Kidney epithelial cell (primary cell): Measurements from ENCODE around the gene NPR2. TPM values are rescaled to one million over a fixed set of nuclear protein-coding genes. Genes with fewer than 3 reads are reported as not detected.
A peak's percentile ranks its signal among the peaks of the same experiment; 100 is the strongest.

ENCODE experiments used
- DNase-seq: peaks from one replicate; pipeline ENCODE4 v3.0.0-alpha.2; 2010; ENCODE audit warnings: low read depth
- H3K27me3 ChIP-seq: 2 replicates; pipeline ENCODE4 v1.6.0; 2011; ENCODE audit warnings: low read length; ENCODE audit not compliant: control insufficient read depth, insufficient read depth
- H3K36me3 ChIP-seq: 2 replicates; pipeline ENCODE4 v1.5.1; 2011; ENCODE audit warnings: low read length; ENCODE audit not compliant: control insufficient read depth, insufficient read depth
- H3K4me3 ChIP-seq: 2 replicates; pipeline ENCODE4 v1.5.1; 2011; ENCODE audit warnings: low read depth, mild to moderate bottlenecking, control low read depth, low read length
- CTCF ChIP-seq: IDR thresholded peaks from 2 replicates; pipeline ENCODE4 v1.5.1; 2011; ENCODE audit warnings: mild to moderate bottlenecking, moderate library complexity, low read length, control low read depth, inconsistent platforms; ENCODE audit not compliant: insufficient read depth, poor library complexity, severe bottlenecking
- total RNA-seq: library from RNA; depleted of rRNA; stranded (reverse); fragments of >200 nt; gene quantifications from 2 replicates; pipeline ENCODE4 v1.2.3, GENCODE V29; 2015

Gene NPR2
- total RNA-seq = 35.9 and 39.8 TPM in 2 replicates

DNA sequence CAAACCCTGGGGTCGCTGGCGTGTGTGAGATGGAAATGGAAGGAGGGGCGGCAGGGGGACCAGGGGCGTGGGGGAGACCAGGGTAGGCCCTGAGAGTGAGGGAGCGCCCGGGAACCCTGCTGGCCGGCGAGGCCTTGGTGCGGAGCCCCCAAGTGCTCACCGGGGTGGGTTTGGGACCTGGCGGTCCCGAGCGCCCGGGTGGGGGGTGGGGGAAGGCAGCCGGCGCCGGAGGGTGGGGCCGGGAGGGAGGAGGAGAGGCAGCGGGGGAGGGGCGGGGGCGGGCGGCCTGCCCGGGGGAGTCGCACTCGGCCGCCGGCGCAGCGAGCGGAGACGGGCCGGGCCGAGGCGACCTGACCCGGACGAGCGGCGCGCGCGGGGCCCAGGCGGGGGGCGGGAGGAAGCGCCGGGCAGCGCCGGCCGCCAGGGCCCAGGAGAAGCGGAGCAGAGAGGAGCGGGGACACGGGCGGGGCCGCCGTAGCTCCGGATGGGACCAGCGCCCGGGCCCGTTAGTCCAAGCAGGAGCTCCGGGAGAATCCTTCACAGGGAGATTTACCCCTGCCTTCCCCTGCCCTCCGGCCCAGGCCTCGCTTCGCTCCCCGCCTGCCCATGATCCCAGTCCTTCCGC, at the start of gene NPR2:
NPR2 (plus strand) TSS at position 295 of the 625 bp plus-strand sequence. CDS start 818 bp downstream, outside the sequence.
- TF ChIP-seq CTCF = no peak
- H3K4me3 ChIP-seq = peak within 1 kb of the TSS; percentile 49
- H3K27me3 ChIP-seq = no peaks in the 10 kb centered on the region
- no peaks in the 10 kb centered on the region for H3K36me3 ChIP-seq
- no peak for DNase-seq

DNA sequence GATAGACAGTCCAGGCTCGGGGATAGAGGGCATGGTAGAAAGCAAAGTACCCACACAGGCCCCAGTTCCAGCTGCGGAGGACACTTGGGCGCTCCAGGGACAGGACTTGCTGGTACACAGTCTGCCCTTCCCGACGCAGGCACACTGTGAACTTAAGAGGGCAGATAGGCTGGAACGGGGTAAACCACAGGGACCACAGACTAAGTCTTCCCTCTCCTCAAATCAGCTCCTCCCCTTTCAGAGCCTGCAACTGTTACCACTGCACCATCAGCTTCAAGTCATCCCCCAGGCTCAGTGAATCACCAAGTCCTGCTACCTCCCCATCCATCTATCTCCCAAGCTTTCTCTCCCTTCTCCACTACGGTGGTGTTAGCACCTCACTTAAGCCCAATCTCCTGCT, 49.7 kb upstream of the NPR2 start:
- no peak for TF ChIP-seq CTCF
- peaks cover 5% of the 10 kb centered on the region for H3K36me3 ChIP-seq

GRCh38 chr9:35743452-35743851, 47.9 kb upstream of the NPR2 start:
- no peak for TF ChIP-seq CTCF
- DNase-seq = no peak
- H3K4me3 ChIP-seq = no peak overlapping the region
- H3K36me3 ChIP-seq = peaks cover 2% of the 10 kb centered on the region
- no peaks in the 10 kb centered on the region for H3K27me3 ChIP-seq

More for the DNA sequence above, 49.7 kb upstream of the NPR2 start:
- Histone ChIP-seq H3K4me3 (no peak overlapping the region), H3K27me3 (no peaks in the 10 kb centered on the region)
- no peak for DNase-seq

DNA sequence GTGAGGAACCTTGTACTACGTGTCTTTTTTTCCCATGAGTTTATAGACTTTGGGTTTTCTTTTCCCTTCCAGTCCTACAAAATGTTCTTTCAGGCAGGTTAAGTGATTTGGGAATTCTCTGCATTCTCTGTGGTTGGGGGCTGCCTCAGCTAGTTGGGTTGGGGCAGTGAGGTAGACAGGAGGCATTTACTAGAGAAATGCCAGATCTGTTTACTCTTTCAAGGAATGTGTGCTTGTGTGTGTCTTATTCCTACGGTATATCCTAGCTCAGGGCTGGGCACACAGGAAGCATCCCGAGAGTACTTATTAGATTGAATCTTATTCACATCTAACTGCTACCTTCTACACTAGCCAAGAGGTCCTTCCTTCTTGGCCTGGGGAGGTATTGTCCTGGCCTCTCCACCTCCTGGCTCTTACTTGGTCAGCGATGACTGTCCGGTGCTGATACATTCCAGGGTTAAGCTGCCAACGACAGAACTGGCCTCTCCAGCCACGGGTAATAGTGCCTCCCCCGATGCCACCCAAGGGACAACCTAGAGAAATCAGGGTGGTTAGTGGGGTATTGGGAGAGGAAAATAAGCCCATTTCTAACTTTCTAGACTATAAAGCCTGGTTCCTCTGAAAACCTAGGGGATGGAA, 47.4 kb upstream of the NPR2 start:
- Histone ChIP-seq H3K27me3 (no peaks in the 10 kb centered on the region), H3K36me3 (no peaks in the 10 kb centered on the region), H3K4me3 (no peak overlapping the region)
- no peak for DNase-seq
- no peak for TF ChIP-seq CTCF

DNA sequence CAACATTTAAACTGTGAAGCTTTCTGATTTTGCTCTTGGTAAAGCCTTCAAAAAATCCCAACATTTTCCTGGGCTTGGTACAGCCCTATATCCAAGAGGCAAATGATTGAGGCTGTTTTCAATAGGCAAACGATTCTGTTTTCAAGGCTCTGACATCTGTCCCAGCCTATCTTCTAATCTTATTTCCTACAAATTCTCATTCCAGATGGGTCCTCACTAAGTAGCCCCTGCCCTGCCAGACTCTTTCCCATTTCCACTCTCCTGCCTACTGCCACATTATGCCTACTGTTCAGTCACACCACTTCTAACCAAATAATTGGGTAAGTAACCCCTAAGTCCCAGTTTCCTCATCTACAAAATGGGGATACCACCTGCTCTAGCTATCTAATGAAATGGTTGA, 45.8 kb upstream of the NPR2 start:
- Histone ChIP-seq H3K27me3 (no peaks in the 10 kb centered on the region), H3K4me3 (no peak overlapping the region), H3K36me3 (no peaks in the 10 kb centered on the region)
- no peak for TF ChIP-seq CTCF
- DNase-seq = no peak
